Panc1 (cell line): ENCODE data around the gene GHITM. TPM values are rescaled to one million over a fixed set of nuclear protein-coding genes. Genes with fewer than 3 reads are reported as not detected.

ENCODE experiments used
- ATAC-seq: fragments of 200-7000 bp; cut with Tn5 transposase; 2 replicates; pipeline ENCODE4 v1.9.1; 2020; ENCODE audit warnings: mild to moderate bottlenecking, moderate library complexity
- BruUV-seq: library from RNA; stranded (reverse); fragments of 400-500 nt; replicated peaks from 2 replicates; lab custom pipeline; 2021; lab: Mats Ljungman, UMichigan
- CTCF ChIA-PET: fragments of 300-600 bp; sonication (Branson Sonifier 250); formaldehyde crosslinking; loops from one replicate; lab custom pipeline; 2022; ENCODE audit warnings: antibody characterized with exemption; lab: Charles Lee
- POLR2A ChIA-PET: fragments of 300-600 bp; sonication (Branson Sonifier 250); formaldehyde crosslinking; loops from one replicate; lab custom pipeline; 2022; ENCODE audit warnings: antibody characterized with exemption; lab: Charles Lee
- DNase-seq: peaks from one replicate; pipeline ENCODE4 v3.0.0-alpha.2; 2010; ENCODE audit warnings: low read depth, low spot score
- H3K27ac ChIP-seq: 2 replicates; pipeline ENCODE4 v1.5.1; 2011; ENCODE audit warnings: mild to moderate bottlenecking, low read length, inconsistent platforms
- H3K27me3 ChIP-seq: fragments of 200-500 bp; sonication (Bioruptor generic); 2 replicates; pipeline ENCODE4 v1.6.0; 2014; ENCODE audit warnings: low read length, inconsistent platforms; ENCODE audit not compliant: control insufficient read depth, insufficient read depth
- H3K36me3 ChIP-seq: fragments of 200-500 bp; sonication (Bioruptor generic); 2 replicates; pipeline ENCODE4 v1.5.1; 2014; ENCODE audit warnings: inconsistent platforms, mild to moderate bottlenecking, low read length, moderate library complexity; ENCODE audit not compliant: control insufficient read depth, insufficient read depth
- H3K4me1 ChIP-seq: 2 replicates; pipeline ENCODE4 v1.5.1; 2011; ENCODE audit warnings: inconsistent platforms, mild to moderate bottlenecking, low read length, moderate library complexity; ENCODE audit not compliant: control insufficient read depth, insufficient read depth
- H3K4me3 ChIP-seq, 2 experiments: 2 replicates each; pipeline ENCODE4 v1.5.1; 2011 to 2012; ENCODE audit warnings: low read depth in 2 of 2, low read length in 2 of 2, mild to moderate bottlenecking in 2 of 2, inconsistent platforms in 1 of 2, moderate library complexity in 1 of 2
- H3K9me3 ChIP-seq: fragments of 200-500 bp; sonication (Bioruptor generic); 2 replicates; pipeline ENCODE4 v1.5.1; 2014; ENCODE audit warnings: low read depth, mild to moderate bottlenecking, inconsistent platforms, low read length, moderate library complexity; ENCODE audit not compliant: control insufficient read depth, insufficient read depth
- POLR2AphosphoS5 ChIP-seq: IDR thresholded peaks from 2 replicates; pipeline ENCODE4 v1.6.1; 2012; ENCODE audit warnings: mild to moderate bottlenecking, low read depth, low read length, moderate library complexity
- SIN3A ChIP-seq: IDR thresholded peaks from 2 replicates; pipeline ENCODE4 v1.6.1; 2012; ENCODE audit warnings: low read depth, mild to moderate bottlenecking, low read length, moderate library complexity, borderline replicate concordance; ENCODE audit not compliant: insufficient read depth
- TCF7L2 ChIP-seq: IDR thresholded peaks from 2 replicates; pipeline ENCODE4 v1.6.1; 2011; ENCODE audit warnings: mild to moderate bottlenecking, low read depth, low read length, inconsistent platforms
- in situ Hi-C: cut with HindIII; loops from 2 replicates; pipeline ENCODE4 v1.10.0; 2016; ENCODE audit warnings: low sequenced_read_pairs, low pct_unique_long_range_greater_than_20kb
- intact Hi-C: fragments of 100-400 bp; cut with micrococcal nuclease; formaldehyde crosslinking; loops from one replicate; pipeline ENCODE4 v1.10.0; 2022; ENCODE audit not compliant: unreplicated experiment
- total RNA-seq: library from RNA; stranded (reverse); gene quantifications from one replicate; pipeline ENCODE4 v1.2.1, GENCODE V29; 2021; ENCODE audit not compliant: unreplicated experiment
- TF ChIP-seq, protein P1 (sequence below), 2 experiments: IDR thresholded peaks; 2 replicates each; pipeline ENCODE4 v1.6.1; 2011 to 2012; ENCODE audit warnings: low read depth in 2 of 2, control low read depth in 1 of 2, low read length in 1 of 2, mild to moderate bottlenecking in 1 of 2, moderate library complexity in 1 of 2; ENCODE audit not compliant: insufficient read depth in 1 of 2
- TF ChIP-seq, protein P2 (sequence below): fragments of 450-650 bp; IDR thresholded peaks from 2 replicates; pipeline ENCODE4 v1.5.1; 2017; ENCODE audit warnings: mild to moderate bottlenecking

Gene GHITM
- total RNA-seq, 1 experiment from 2014 or later = 188 TPM

DNA sequence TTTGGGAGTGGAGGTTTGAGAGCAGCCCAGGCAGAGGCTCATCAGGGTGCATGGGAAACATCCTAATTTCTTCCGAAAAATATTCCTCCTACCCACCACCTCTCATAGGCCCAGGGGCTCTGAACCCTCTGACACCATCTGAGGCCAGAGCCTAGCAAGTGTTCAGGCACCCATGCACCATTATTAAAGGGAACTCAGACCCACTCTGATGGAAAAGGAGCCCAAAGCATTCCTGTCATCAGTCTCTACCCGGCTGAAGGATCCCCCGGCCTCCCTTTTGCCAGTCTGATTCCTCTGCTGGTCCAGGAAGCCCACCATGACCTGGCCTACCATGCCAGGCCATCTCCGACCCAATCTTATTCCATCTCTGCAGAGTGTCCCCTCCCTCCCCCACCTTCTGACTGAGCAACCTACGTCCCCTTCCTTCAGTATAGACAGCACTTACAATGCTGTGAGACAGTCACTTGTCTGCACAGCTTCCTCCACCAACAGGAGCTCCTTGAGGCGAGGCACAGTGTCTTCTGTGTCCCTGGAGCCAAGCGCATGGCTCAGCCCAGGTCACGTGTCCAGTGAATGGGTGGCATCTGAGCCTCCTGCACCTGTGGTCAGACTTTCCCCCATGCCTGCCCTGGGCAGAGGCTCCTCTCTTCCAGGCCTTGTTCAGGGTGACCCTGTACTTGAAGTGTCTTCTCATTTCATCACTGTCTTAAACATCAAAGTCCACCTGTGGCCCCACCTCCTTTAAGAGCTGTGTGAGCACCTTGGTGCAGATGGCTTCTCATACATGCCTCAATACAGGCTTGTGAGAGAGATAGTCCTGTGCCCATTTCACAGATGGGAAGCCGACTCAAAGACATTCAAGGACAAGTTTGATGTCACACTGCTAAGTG lies 33.4 kb downstream of the GHITM start:
- ChIA-PET POLR2A (no interaction called here), CTCF (no interaction called here)

DNA sequence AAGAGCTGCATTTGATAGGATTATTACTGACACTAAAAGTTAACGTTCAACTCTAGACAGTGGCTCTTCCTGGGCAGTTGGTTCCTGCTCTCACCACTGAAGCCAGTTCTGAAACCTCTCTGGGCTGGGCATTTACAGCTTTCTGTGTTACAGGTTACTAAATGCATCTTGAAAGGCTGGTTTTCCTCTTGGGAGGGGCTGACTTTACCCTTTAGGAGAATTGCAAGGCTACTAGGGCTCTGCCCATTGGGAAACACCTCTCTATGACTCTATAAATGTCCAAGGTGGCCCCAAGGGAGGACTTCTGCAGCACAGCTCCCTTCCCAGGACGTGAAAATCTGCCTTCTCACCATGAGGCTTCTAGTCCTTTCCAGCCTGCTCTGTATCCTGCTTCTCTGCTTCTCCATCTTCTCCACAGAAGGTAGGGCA lies 34.2 kb downstream of the GHITM start, which contains the start of gene GPR15LG:
GPR15LG (plus strand) TSS at position 301 of the 429 bp plus-strand sequence; CDS start at position 352, 51 bp downstream.
- CTCF ChIA-PET = no interaction called here
- POLR2A ChIA-PET = no interaction called here
- no peak within 1 kb of the TSS for H3K27ac ChIP-seq
- no peaks in the 10 kb centered on the region for H3K4me1 ChIP-seq
- H3K27me3 ChIP-seq = no peaks in the 10 kb centered on the region
- BruUV-seq = no TSS peak
- H3K4me3 ChIP-seq = no peak within 1 kb of the TSS
- intact Hi-C loops (no loop called here), in situ Hi-C loops (no loop called here)
- H3K36me3 ChIP-seq = no peaks in the 10 kb centered on the region
- TF ChIP-seq SIN3A (no peak), TCF7L2 (no peak), POLR2AphosphoS5 (no peak)
- TF ChIP-seq, protein P1, sequence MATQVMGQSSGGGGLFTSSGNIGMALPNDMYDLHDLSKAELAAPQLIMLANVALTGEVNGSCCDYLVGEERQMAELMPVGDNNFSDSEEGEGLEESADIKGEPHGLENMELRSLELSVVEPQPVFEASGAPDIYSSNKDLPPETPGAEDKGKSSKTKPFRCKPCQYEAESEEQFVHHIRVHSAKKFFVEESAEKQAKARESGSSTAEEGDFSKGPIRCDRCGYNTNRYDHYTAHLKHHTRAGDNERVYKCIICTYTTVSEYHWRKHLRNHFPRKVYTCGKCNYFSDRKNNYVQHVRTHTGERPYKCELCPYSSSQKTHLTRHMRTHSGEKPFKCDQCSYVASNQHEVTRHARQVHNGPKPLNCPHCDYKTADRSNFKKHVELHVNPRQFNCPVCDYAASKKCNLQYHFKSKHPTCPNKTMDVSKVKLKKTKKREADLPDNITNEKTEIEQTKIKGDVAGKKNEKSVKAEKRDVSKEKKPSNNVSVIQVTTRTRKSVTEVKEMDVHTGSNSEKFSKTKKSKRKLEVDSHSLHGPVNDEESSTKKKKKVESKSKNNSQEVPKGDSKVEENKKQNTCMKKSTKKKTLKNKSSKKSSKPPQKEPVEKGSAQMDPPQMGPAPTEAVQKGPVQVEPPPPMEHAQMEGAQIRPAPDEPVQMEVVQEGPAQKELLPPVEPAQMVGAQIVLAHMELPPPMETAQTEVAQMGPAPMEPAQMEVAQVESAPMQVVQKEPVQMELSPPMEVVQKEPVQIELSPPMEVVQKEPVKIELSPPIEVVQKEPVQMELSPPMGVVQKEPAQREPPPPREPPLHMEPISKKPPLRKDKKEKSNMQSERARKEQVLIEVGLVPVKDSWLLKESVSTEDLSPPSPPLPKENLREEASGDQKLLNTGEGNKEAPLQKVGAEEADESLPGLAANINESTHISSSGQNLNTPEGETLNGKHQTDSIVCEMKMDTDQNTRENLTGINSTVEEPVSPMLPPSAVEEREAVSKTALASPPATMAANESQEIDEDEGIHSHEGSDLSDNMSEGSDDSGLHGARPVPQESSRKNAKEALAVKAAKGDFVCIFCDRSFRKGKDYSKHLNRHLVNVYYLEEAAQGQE (IDR thresholded peaks at IDR 0.05; ENCODE audit: insufficient read depth in 1 of 2, low read depth in 2 of 2, low read length in 1 of 2) = no peak
- TF ChIP-seq, protein P2, sequence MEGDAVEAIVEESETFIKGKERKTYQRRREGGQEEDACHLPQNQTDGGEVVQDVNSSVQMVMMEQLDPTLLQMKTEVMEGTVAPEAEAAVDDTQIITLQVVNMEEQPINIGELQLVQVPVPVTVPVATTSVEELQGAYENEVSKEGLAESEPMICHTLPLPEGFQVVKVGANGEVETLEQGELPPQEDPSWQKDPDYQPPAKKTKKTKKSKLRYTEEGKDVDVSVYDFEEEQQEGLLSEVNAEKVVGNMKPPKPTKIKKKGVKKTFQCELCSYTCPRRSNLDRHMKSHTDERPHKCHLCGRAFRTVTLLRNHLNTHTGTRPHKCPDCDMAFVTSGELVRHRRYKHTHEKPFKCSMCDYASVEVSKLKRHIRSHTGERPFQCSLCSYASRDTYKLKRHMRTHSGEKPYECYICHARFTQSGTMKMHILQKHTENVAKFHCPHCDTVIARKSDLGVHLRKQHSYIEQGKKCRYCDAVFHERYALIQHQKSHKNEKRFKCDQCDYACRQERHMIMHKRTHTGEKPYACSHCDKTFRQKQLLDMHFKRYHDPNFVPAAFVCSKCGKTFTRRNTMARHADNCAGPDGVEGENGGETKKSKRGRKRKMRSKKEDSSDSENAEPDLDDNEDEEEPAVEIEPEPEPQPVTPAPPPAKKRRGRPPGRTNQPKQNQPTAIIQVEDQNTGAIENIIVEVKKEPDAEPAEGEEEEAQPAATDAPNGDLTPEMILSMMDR = no peak
- no peak for DNase-seq
- H3K9me3 ChIP-seq = no peaks in the 10 kb centered on the region
- ATAC-seq = no peak

More for the DNA sequence above, 33.4 kb downstream of the GHITM start:
- intact Hi-C loops (no loop called here), in situ Hi-C loops (no loop called here)
- TF ChIP-seq, protein P2 = no peak
- TF ChIP-seq TCF7L2 (no peak), SIN3A (no peak), POLR2AphosphoS5 (no peak)
- TF ChIP-seq, protein P1 (IDR thresholded peaks at IDR 0.05; ENCODE audit: insufficient read depth in 1 of 2, low read depth in 2 of 2, low read length in 1 of 2) = no peak
- Histone ChIP-seq H3K9me3 (no peaks in the 10 kb centered on the region), H3K27me3 (no peaks in the 10 kb centered on the region), H3K27ac (no peak overlapping the region), H3K4me1 (no peaks in the 10 kb centered on the region), H3K36me3 (no peaks in the 10 kb centered on the region), H3K4me3 (no peak overlapping the region)
- BruUV-seq = no TSS peak
- no peak for ATAC-seq
- no peak for DNase-seq
